ENCODE data around the gene MVK. TPM values are rescaled to one million over a fixed set of nuclear protein-coding genes. Genes with fewer than 3 reads are reported as not detected.

The MVK gene
- total RNA-seq, 4 donors from 2014 or later: 20.9 to 52.0 (median 30.5) TPM

- Histone ChIP-seq H3K27me3 (peaks cover 0 to 29% of the 10 kb centered on the region in 2 donors), H3K9me3 (no peaks in the 10 kb centered on the region), H3K36me3 (no peaks in the 10 kb centered on the region), H3K4me1 (no peaks in the 10 kb centered on the region), H3K4me3 (no peak overlapping the region), H3K27ac (no peak overlapping the region)
- DNase-seq (ENCODE audit: low spot score in 2 of 2): no peak
- 74 to 86% methylated on average over 10 of the region's 10 CpGs for WGBS, 2 donors
- no peak for TF ChIP-seq EP300 (IDR thresholded peaks at IDR 0.05)
- TF ChIP-seq POLR2A (IDR thresholded peaks at IDR 0.05): no peak
- TF ChIP-seq, protein P1, sequence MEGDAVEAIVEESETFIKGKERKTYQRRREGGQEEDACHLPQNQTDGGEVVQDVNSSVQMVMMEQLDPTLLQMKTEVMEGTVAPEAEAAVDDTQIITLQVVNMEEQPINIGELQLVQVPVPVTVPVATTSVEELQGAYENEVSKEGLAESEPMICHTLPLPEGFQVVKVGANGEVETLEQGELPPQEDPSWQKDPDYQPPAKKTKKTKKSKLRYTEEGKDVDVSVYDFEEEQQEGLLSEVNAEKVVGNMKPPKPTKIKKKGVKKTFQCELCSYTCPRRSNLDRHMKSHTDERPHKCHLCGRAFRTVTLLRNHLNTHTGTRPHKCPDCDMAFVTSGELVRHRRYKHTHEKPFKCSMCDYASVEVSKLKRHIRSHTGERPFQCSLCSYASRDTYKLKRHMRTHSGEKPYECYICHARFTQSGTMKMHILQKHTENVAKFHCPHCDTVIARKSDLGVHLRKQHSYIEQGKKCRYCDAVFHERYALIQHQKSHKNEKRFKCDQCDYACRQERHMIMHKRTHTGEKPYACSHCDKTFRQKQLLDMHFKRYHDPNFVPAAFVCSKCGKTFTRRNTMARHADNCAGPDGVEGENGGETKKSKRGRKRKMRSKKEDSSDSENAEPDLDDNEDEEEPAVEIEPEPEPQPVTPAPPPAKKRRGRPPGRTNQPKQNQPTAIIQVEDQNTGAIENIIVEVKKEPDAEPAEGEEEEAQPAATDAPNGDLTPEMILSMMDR (IDR thresholded peaks at IDR 0.05): no peak
These were observed 69.0 kb downstream of the MVK start for GRCh38 chr12:109642506-109643132.

- H3K27me3 ChIP-seq: peaks cover 0 to 20% of the 10 kb centered on the region in 2 donors
- TF ChIP-seq, protein P1 (IDR thresholded peaks at IDR 0.05): no peak
- TF ChIP-seq POLR2A (IDR thresholded peaks at IDR 0.05) (no peak), EP300 (IDR thresholded peaks at IDR 0.05) (no peak)
These were observed 71.6 kb downstream of the MVK start for GRCh38 chr12:109645194-109645593.

GRCh38 chr12:109645708-109646107 lies 72.1 kb downstream of the MVK start:
- peaks cover 0 to 20% of the 10 kb centered on the region in 2 donors for H3K27me3 ChIP-seq
- H3K4me1 ChIP-seq: no peaks in the 10 kb centered on the region
- H3K4me3 ChIP-seq: no peak overlapping the region
- no peak for DNase-seq (ENCODE audit: low spot score in 2 of 2)
- WGBS, 2 donors: 72 to 82% methylated on average over 11 of the region's 11 CpGs
- H3K36me3 ChIP-seq: no peaks in the 10 kb centered on the region
- no peak for TF ChIP-seq EP300 (IDR thresholded peaks at IDR 0.05)
- no peak for TF ChIP-seq POLR2A (IDR thresholded peaks at IDR 0.05)
- TF ChIP-seq, protein P1 (IDR thresholded peaks at IDR 0.05): no peak
- H3K9me3 ChIP-seq: no peaks in the 10 kb centered on the region
- H3K27ac ChIP-seq: no peak overlapping the region

More at GRCh38 chr12:109645194-109645593, 71.6 kb downstream of the MVK start:
- no peak for DNase-seq (ENCODE audit: low spot score in 2 of 2)
- Histone ChIP-seq H3K4me3 (no peak overlapping the region), H3K9me3 (no peaks in the 10 kb centered on the region), H3K27ac (no peak overlapping the region), H3K4me1 (no peaks in the 10 kb centered on the region), H3K36me3 (no peaks in the 10 kb centered on the region)
- 61 to 72% methylated on average over 11 of the region's 11 CpGs for whole genome bisulfite sequencing, 2 donors

Other genes with a start within 250 kb of the MVK start
- under 1 TPM in 1 of 4 donors, not detected in 3; 0.20 TPM for gene MYO1H, start 225.9 kb upstream of the MVK start, total RNA-seq
- 10 to 100 TPM; 58.6 to 77.7 (median 67.2) TPM for gene KCTD10, start 96.5 kb upstream of the MVK start, total RNA-seq
- gene UBE3B, start 96.2 kb upstream of the MVK start, total RNA-seq: 10 to 100 TPM; 51.0 to 93.5 (median 78.9) TPM
- gene MMAB, start 290 bp upstream of the MVK start, total RNA-seq: 10 to 100 TPM; 27.3 to 80.4 (median 30.9) TPM
- 1 to 10 TPM; 1.3 to 3.3 (median 1.9) TPM for gene FAM222A, start 140.0 kb downstream of the MVK start, total RNA-seq

Data from tibial nerve (tissue), 4 donors.